Muscle layer of colon (tissue), 2 donors: ENCODE data around the gene CRYGB.
"Not testable (repeated sequence)": the region's sequence is repeated elsewhere in the genome, so short reads cannot be mapped to it uniquely, and the experiment has no call there.

Experiments
- H3K27ac ChIP-seq: one replicate; pipeline ENCODE4 v1.7.0; 2013; ENCODE audit warnings: low read depth, mild to moderate bottlenecking, low read length, moderate library complexity
- H3K27me3 ChIP-seq, 2 donors: one replicate each; pipeline ENCODE4 v1.7.0; 2013; ENCODE audit warnings: low read length in 2 of 2, mild to moderate bottlenecking in 2 of 2; ENCODE audit not compliant: insufficient read depth in 2 of 2, control insufficient read depth in 1 of 2
- H3K36me3 ChIP-seq: one replicate; pipeline ENCODE4 v1.7.0; 2013; ENCODE audit warnings: mild to moderate bottlenecking, low read length; ENCODE audit not compliant: insufficient read depth
- H3K4me1 ChIP-seq: one replicate; pipeline ENCODE4 v1.7.0; 2013; ENCODE audit warnings: mild to moderate bottlenecking, low read length; ENCODE audit not compliant: insufficient read depth
- H3K4me3 ChIP-seq, 2 donors: one replicate each; pipeline ENCODE4 v1.7.0; 2013; ENCODE audit warnings: low read length in 2 of 2, low read depth in 1 of 2, mild to moderate bottlenecking in 1 of 2, moderate library complexity in 1 of 2
- H3K9ac ChIP-seq: one replicate; pipeline ENCODE4 v1.7.0; 2013; ENCODE audit warnings: low read length
- H3K9me3 ChIP-seq: one replicate; pipeline ENCODE4 v1.7.0; 2013; ENCODE audit warnings: mild to moderate bottlenecking, low read length
- donor health status: abdominal sarcoma.
- donor health status: Adenocarcinoma of cecum.

CRYGB gene

GRCh38 chr2:208147008-208147407, 1.1 kb upstream of the CRYGB start:
- Histone ChIP-seq H3K4me3 (no peak overlapping the region), H3K4me1 (no peaks in the 10 kb centered on the region), H3K9me3 (no peaks in the 10 kb centered on the region), H3K27me3 (no peaks in the 10 kb centered on the region), H3K9ac (no peak overlapping the region), H3K36me3 (no peaks in the 10 kb centered on the region), H3K27ac (no peak overlapping the region)

- Histone ChIP-seq H3K36me3 (no peaks in the 10 kb centered on the region), H3K27ac (no peak overlapping the region), H3K27me3 (no peaks in the 10 kb centered on the region), H3K4me3 (no peak overlapping the region), H3K9ac (no peak overlapping the region), H3K4me1 (no peaks in the 10 kb centered on the region), H3K9me3 (no peaks in the 10 kb centered on the region)
Measured at GRCh38 chr2:208142925-208143799, 2.8 kb downstream of the CRYGB start.

GRCh38 chr2:208142240-208142924, 3.6 kb downstream of the CRYGB start:
- Histone ChIP-seq H3K9ac (no peak overlapping the region), H3K4me3 (no peak overlapping the region), H3K27me3 (no peaks in the 10 kb centered on the region), H3K27ac (no peak overlapping the region), H3K36me3 (no peaks in the 10 kb centered on the region), H3K4me1 (no peaks in the 10 kb centered on the region), H3K9me3 (no peaks in the 10 kb centered on the region)

GRCh38 chr2:208139447-208139846, 6.5 kb downstream of the CRYGB start:
- Histone ChIP-seq H3K9me3 (no peaks in the 10 kb centered on the region), H3K27me3 (no peaks in the 10 kb centered on the region), H3K4me1 (no peaks in the 10 kb centered on the region), H3K9ac (no peak overlapping the region), H3K4me3 (no peak overlapping the region), H3K27ac (no peak overlapping the region), H3K36me3 (no peaks in the 10 kb centered on the region)

- H3K4me1 ChIP-seq, H3K36me3 ChIP-seq, H3K27ac ChIP-seq, H3K27me3 ChIP-seq, H3K9ac ChIP-seq, H3K4me3 ChIP-seq, H3K9me3 ChIP-seq: not testable (repeated sequence)
Measured at GRCh38 chr2:208138334-208138733, 7.6 kb downstream of the CRYGB start.

GRCh38 chr2:208136716-208137094, 9.3 kb downstream of the CRYGB start:
- no peaks in the 10 kb centered on the region for H3K36me3 ChIP-seq
- H3K9ac ChIP-seq: no peak overlapping the region
- H3K27me3 ChIP-seq: no peaks in the 10 kb centered on the region
- no peaks in the 10 kb centered on the region for H3K4me1 ChIP-seq
- no peaks in the 10 kb centered on the region for H3K9me3 ChIP-seq
- no peak overlapping the region for H3K4me3 ChIP-seq
- no peak overlapping the region for H3K27ac ChIP-seq

GRCh38 chr2:208135794-208136715, 9.9 kb downstream of the CRYGB start:
- Histone ChIP-seq H3K36me3 (no peaks in the 10 kb centered on the region), H3K27ac (no peak overlapping the region), H3K4me3 (no peak overlapping the region), H3K4me1 (no peaks in the 10 kb centered on the region), H3K9ac (no peak overlapping the region), H3K27me3 (no peaks in the 10 kb centered on the region), H3K9me3 (no peaks in the 10 kb centered on the region)

GRCh38 chr2:208134928-208135586, 10.9 kb downstream of the CRYGB start:
- no peaks in the 10 kb centered on the region for H3K27me3 ChIP-seq
- no peaks in the 10 kb centered on the region for H3K9me3 ChIP-seq
- no peaks in the 10 kb centered on the region for H3K4me1 ChIP-seq
- H3K9ac ChIP-seq: no peak overlapping the region
- H3K36me3 ChIP-seq: no peaks in the 10 kb centered on the region
- H3K27ac ChIP-seq: no peak overlapping the region
- no peak overlapping the region for H3K4me3 ChIP-seq

- H3K9ac ChIP-seq: no peak overlapping the region
- no peaks in the 10 kb centered on the region for H3K36me3 ChIP-seq
- H3K27me3 ChIP-seq: no peaks in the 10 kb centered on the region
- H3K4me3 ChIP-seq: no peak overlapping the region
- no peaks in the 10 kb centered on the region for H3K9me3 ChIP-seq
- H3K4me1 ChIP-seq: no peaks in the 10 kb centered on the region
- no peak overlapping the region for H3K27ac ChIP-seq
Measured at GRCh38 chr2:208130712-208131110, 15.2 kb downstream of the CRYGB start.

GRCh38 chr2:208129744-208130711, 15.9 kb downstream of the CRYGB start, which contains the start of gene CRYGC:
Gene CRYGC, minus strand, starts transcription at chr2:208129828. Its CDS starts 36 bp downstream, at chr2:208129792.
- no peaks in the 10 kb centered on the region for H3K9me3 ChIP-seq
- no peak within 1 kb of the TSS for H3K9ac ChIP-seq
- no peak within 1 kb of the TSS for H3K4me3 ChIP-seq
- H3K36me3 ChIP-seq: no peaks in the 10 kb centered on the region
- no peak within 1 kb of the TSS for H3K27ac ChIP-seq
- H3K27me3 ChIP-seq: no peaks in the 10 kb centered on the region
- H3K4me1 ChIP-seq: no peaks in the 10 kb centered on the region
